Left lung (tissue), 10 donors: ENCODE data around the gene GCH1. TPM values are rescaled to one million over a fixed set of nuclear protein-coding genes. Genes with fewer than 3 reads are reported as not detected.

ENCODE experiments used
- ATAC-seq: fragments of 200-7000 bp; cut with Tn5 transposase; one replicate; pipeline ENCODE4 v1.9.1; 2020; ENCODE audit warnings: moderate library complexity
- DNase-seq, 4 donors: peaks; one replicate each; pipeline ENCODE4 v3.0.0-alpha.2; 2013 to 2020
- H3K27ac ChIP-seq, 2 donors: fragments of 200-600 bp; sonication (generic) in 1 of 2; one replicate each; pipeline versions ENCODE4 v1.5.0 to v1.8.0; 2020 to 2021
- H3K27me3 ChIP-seq, 2 donors: fragments of 200-600 bp; sonication (generic) in 1 of 2; one replicate each; pipeline versions ENCODE4 v1.5.0 to v1.8.0; 2020 to 2021
- H3K36me3 ChIP-seq, 2 donors: fragments of 200-600 bp; sonication (generic) in 1 of 2; one replicate each; pipeline versions ENCODE4 v1.5.0 to v1.8.0; 2020 to 2021
- H3K4me1 ChIP-seq, 2 donors: fragments of 200-600 bp; one replicate each; pipeline ENCODE4 v1.8.0; 2021
- H3K4me3 ChIP-seq, 2 donors: fragments of 200-600 bp; sonication (generic) in 1 of 2; one replicate each; pipeline versions ENCODE4 v1.5.0 to v1.8.0; 2020 to 2021; ENCODE audit warnings: mild to moderate bottlenecking in 1 of 2
- H3K9me3 ChIP-seq, 2 donors: fragments of 200-600 bp; sonication (generic) in 1 of 2; one replicate each; pipeline versions ENCODE4 v1.5.0 to v1.8.0; 2020 to 2021
- CTCF ChIP-seq, 2 donors: fragments of 200-600 bp; sonication (generic) in 1 of 2; IDR thresholded peaks; one replicate each; pipeline versions ENCODE4 v1.5.0 to v1.8.0; 2021; ENCODE audit warnings: antibody characterized with exemption in 2 of 2
- intact Hi-C, 2 donors: fragments of 100-400 bp; cut with DNase I; formaldehyde crosslinking; loops; one replicate each; pipeline versions ENCODE4 v1.11.2 to v1.14.2; 2022
- polyA plus RNA-seq, 6 donors: library from polyadenylated mRNA; unstranded; fragments of 120-200 nt; gene quantifications; one replicate each; pipeline ENCODE4 v1.2.1, GENCODE V29; 2013; ENCODE audit not compliant: insufficient read length in 6 of 6
- total RNA-seq, 2 donors: library from RNA; stranded (reverse); fragmentation: NEBNext Ultra II Directional; extraction: Animal tissue kit (Norgen Biotek cat#: 25700); gene quantifications; one replicate each; pipeline ENCODE4 v1.2.1, GENCODE V29; 2021
- donor health status: DM: no; HTN: yes; CAD: no.
- donor health status: DM: no; HTN: no; CAD: no.

Gene GCH1
- total and polyA plus RNA-seq, 8 donors: 5.2 to 22.8 (median 6.9) TPM

- TF ChIP-seq CTCF (IDR thresholded peaks at IDR 0.05): no peak
- no peaks in the 10 kb centered on the region for H3K27me3 ChIP-seq
- peak in 2 of 4 donors; percentile 72 to 85 for DNase-seq
- peaks cover 0 to 24% of the 10 kb centered on the region in 2 donors for H3K4me1 ChIP-seq
- intact Hi-C loops: no loop called here
- no peaks in the 10 kb centered on the region for H3K9me3 ChIP-seq
- no peak for ATAC-seq
- H3K27ac ChIP-seq: no peak overlapping the region
- no peak overlapping the region for H3K4me3 ChIP-seq
- H3K36me3 ChIP-seq: no peaks in the 10 kb centered on the region
Measured at GRCh38 chr14:54867011-54867410, 35.6 kb downstream of the GCH1 start.

GRCh38 chr14:54866588-54866987, 36.0 kb downstream of the GCH1 start:
- Histone ChIP-seq H3K27ac (no peak overlapping the region), H3K36me3 (no peaks in the 10 kb centered on the region), H3K27me3 (no peaks in the 10 kb centered on the region), H3K9me3 (no peaks in the 10 kb centered on the region), H3K4me1 (peaks cover 0 to 24% of the 10 kb centered on the region in 2 donors), H3K4me3 (no peak overlapping the region)
- intact Hi-C loops: no loop called here
- DNase-seq (no peak), ATAC-seq (no peak)
- no peak for TF ChIP-seq CTCF (IDR thresholded peaks at IDR 0.05)

- no peak for TF ChIP-seq CTCF (IDR thresholded peaks at IDR 0.05)
- DNase-seq (no peak), ATAC-seq (no peak)
- Histone ChIP-seq H3K36me3 (peaks cover 0 to 5% of the 10 kb centered on the region in 2 donors), H3K9me3 (no peaks in the 10 kb centered on the region), H3K4me1 (peaks cover 0 to 20% of the 10 kb centered on the region in 2 donors), H3K27ac (peak overlapping the region in 1 of 2 donors; percentile 13), H3K27me3 (no peaks in the 10 kb centered on the region), H3K4me3 (no peak overlapping the region)
- intact Hi-C loops: no loop called here
Measured at GRCh38 chr14:54864526-54864925, 38.1 kb downstream of the GCH1 start.

- ATAC-seq: peak; percentile 63
Measured at GRCh38 chr14:54857830-54858269, 44.8 kb downstream of the GCH1 start.

GRCh38 chr14:54856152-54856551, 46.5 kb downstream of the GCH1 start:
- peaks cover 0 to 33% of the 10 kb centered on the region in 2 donors for H3K4me1 ChIP-seq

More at GRCh38 chr14:54857830-54858269, 44.8 kb downstream of the GCH1 start:
- peak in 2 of 4 donors; percentile 24 to 43 for DNase-seq
- H3K27me3 ChIP-seq: no peaks in the 10 kb centered on the region
- H3K4me1 ChIP-seq: peaks cover 0 to 33% of the 10 kb centered on the region in 2 donors
- no peaks in the 10 kb centered on the region for H3K9me3 ChIP-seq
- H3K4me3 ChIP-seq: no peak overlapping the region
- H3K27ac ChIP-seq: peak overlapping the region in 1 of 2 donors; percentile 57
- H3K36me3 ChIP-seq: peaks cover 0 to 15% of the 10 kb centered on the region in 2 donors
- TF ChIP-seq CTCF (IDR thresholded peaks at IDR 0.05): no peak
- intact Hi-C loops: no loop called here

More at GRCh38 chr14:54856152-54856551, 46.5 kb downstream of the GCH1 start:
- intact Hi-C loops: no loop called here
- TF ChIP-seq CTCF (IDR thresholded peaks at IDR 0.05): no peak
- peaks cover 0 to 15% of the 10 kb centered on the region in 2 donors for H3K36me3 ChIP-seq
- H3K27ac ChIP-seq: no peak overlapping the region
- DNase-seq (no peak), ATAC-seq (no peak)
- no peak overlapping the region for H3K4me3 ChIP-seq
- no peaks in the 10 kb centered on the region for H3K9me3 ChIP-seq
- no peaks in the 10 kb centered on the region for H3K27me3 ChIP-seq
